SU-DHL-6 (cell line): ENCODE data around the gene SUN1.

ENCODE experiments used
- EZH2phosphoT487 ChIP-seq: fragments of 200-600 bp; sonication (generic), shearing (Covaris generic); conservative IDR thresholded peaks from 2 replicates; pipeline ENCODE4 v1.6.1; 2018; ENCODE audit warnings: mild to moderate bottlenecking, antibody characterized with exemption, low read length, moderate library complexity, mixed read lengths
- TF ChIP-seq, protein P1 (sequence below): fragments of 200-600 bp; sonication (generic); IDR thresholded peaks from one replicate; pipeline ENCODE4 v1.5.1; 2017; ENCODE audit warnings: antibody characterized with exemption, mild to moderate bottlenecking, low read length, moderate library complexity; ENCODE audit not compliant: insufficient read depth, poor library complexity, severe bottlenecking

DNA sequence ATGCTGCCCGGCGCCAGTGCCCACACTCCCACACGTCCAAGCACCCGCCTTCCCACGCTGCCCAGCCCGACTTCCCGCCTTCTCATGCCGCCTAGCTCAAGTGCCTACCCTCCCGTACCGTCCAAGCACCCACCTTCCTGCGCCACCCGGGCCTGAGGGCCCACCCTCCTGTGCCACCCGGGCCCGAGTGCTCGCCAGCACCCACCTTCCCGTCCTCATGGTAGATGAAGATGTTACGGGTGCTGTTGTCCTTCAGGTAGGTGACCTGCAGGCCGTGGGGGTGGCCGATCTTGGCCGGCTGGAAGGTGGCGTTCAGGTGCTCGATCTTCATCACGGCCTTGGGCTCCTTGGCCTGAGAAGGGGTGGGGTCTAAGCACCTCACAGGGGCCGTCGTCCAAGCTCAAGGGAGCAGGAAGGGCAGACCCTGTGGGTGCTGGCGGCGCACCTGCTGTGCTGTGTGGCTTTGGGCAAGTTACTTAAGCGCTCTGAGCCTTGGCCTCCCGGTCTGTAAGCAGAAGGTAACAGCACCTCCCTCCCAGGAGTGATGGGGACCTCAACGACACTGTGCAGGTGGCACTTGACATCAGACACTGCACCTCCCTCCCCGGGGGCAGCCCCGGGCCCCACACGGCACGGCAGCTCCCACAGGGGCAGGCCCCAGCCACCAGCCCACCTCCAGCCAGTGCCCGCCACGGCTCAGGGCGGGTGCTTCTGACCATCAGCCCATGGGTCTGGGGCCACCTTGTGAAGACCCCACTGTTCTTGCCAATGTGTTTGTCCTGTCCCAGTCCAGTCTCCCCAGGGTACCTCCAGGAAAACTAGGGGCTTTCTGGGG is 71.9 kb downstream of the SUN1 start:
- TF ChIP-seq, protein P1, sequence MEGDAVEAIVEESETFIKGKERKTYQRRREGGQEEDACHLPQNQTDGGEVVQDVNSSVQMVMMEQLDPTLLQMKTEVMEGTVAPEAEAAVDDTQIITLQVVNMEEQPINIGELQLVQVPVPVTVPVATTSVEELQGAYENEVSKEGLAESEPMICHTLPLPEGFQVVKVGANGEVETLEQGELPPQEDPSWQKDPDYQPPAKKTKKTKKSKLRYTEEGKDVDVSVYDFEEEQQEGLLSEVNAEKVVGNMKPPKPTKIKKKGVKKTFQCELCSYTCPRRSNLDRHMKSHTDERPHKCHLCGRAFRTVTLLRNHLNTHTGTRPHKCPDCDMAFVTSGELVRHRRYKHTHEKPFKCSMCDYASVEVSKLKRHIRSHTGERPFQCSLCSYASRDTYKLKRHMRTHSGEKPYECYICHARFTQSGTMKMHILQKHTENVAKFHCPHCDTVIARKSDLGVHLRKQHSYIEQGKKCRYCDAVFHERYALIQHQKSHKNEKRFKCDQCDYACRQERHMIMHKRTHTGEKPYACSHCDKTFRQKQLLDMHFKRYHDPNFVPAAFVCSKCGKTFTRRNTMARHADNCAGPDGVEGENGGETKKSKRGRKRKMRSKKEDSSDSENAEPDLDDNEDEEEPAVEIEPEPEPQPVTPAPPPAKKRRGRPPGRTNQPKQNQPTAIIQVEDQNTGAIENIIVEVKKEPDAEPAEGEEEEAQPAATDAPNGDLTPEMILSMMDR = no peak
- TF ChIP-seq EZH2phosphoT487 = no peak
